Measurements from ENCODE around the gene C19orf38.
"Not testable (repeated sequence)": the region's sequence is repeated elsewhere in the genome, so short reads cannot be mapped to it uniquely, and the experiment has no call there.

Gene C19orf38

DNA sequence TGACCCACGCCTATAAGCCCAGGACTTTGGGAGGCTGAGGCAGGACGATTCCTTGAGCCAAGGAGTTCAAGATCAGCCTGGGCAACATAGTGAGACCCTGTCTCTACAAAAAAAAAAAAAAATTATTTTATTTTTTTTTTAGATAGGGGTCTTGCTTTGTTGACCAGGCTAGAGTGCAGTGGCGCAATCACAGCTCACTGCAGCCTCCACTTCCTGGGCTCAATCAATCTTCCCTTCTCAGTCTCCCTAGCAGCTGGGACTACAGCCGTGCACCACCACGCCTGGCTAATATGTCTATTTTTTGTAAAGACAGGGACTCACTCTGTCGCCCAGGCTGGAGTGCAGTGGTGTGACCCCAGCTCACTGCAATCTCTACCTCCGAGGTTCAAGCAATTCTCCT lies 4.7 kb downstream of the C19orf38 start:
- no peak for DNase-seq

DNA sequence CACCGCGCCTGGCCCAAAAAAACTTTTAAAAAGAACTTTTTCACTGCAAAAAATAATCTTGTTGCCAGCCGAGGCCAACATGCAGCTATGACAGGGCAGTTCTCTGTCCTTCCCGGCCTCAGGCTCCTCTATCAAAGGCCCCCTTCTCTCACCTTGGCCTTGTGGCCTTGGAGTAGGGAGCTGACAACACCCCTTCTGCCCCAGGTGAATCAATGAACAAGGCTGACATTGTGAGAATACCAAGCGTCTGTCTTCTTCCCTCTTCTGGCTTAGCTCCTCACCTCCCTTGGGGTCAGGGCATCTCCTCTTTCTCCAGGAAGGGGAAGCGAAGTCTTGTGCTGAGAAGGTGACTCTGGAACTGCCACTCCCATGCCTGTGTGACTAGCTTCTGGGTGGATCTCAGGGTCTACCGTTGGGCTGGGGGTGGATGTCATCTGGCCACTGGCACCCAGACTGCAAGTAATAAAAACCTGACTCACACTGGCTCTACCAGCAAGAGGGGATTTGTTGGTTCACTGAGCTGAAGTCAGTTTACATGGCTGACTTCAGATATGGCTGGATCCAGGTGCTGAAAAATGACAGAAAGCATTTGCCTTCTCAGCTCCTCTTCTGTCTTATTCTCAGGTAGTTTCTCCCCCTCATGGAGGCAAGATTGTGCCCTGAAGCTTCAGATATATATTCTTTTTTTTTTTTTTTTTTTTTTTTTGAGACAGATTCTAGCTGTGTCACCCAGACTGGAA lies 6.3 kb downstream of the C19orf38 start:
- DNase-seq = no peak

DNA sequence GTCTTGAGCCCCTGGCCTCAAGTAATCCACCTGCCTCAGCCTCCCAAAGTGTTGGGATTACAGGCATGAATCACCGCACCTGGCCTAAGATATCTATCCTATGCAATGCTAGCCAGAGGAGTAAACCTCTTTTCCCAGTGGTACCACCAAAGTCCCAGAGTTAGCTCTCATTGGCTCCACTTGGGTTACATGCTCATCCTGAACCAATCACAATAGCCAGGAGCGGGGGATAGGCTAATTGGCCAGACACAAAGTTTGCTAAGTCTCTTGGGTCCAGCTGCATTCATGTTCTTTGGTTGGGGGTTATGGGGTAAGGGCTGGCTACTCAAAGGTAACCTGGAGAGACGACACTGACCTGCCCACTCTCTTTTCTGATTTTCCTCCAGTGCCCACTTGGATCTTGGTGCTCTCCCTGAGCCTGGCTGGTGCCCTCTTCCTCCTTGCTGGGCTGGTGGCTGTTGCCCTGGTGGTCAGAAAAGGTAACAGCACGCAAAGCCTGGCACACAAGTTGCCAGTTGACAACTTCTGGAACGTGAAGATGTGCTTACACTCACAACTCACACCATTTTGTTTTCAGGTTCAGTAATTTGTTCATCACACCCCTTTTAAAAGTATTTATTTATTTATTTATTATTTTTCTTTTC lies 7.8 kb downstream of the C19orf38 start:
- DNase-seq = no peak

DNA sequence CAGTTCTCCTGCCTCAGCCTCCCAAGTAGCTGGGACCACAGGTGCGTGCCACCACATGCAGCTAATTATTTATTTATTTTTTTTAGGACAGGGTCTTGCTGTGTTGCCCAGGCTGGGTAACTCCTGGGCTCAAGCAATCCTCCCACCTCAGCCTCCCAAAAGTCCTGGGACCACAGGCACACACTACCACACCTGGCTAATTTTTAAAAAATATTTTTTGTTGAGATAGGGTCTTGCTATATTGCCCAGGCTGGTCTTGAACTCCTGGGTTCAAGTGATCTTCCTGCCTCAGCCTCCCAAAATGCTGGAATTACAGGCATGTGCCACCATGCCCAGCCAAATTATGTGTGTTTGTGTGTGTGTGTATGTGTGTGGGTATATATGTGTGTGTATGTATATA lies 8.7 kb downstream of the C19orf38 start:
- not testable (repeated sequence) for DNase-seq

DNA sequence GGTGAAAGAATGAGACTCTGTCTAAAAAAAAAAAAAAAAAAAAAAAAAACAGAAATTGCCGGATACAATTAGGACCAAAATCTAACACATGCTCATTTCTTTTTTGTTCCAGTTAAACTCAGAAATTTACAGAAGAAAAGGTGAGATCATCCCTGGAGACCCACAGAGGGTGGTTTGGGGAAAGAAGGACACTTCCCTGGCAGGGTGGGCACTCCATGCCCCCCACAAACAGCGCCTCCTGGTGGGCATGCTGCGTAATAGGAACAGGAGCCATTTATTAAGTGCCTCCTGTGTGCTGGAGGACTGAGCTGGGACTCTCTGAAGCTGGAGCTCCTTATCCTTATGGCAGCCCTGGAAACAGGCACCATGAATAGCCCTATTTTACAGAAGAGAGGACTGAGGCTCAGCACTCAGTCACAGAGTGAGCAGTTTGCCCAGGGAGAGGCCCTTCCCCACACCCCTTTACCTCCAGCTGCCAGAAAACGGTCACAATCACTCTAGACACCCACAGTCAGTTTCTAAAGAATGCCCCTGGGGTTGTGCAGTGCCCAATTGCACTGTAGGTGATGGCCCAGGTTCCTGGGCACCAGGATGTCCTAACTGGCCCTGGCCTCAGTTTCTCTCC lies 10.1 kb downstream of the C19orf38 start:
- no peak for DNase-seq

DNA sequence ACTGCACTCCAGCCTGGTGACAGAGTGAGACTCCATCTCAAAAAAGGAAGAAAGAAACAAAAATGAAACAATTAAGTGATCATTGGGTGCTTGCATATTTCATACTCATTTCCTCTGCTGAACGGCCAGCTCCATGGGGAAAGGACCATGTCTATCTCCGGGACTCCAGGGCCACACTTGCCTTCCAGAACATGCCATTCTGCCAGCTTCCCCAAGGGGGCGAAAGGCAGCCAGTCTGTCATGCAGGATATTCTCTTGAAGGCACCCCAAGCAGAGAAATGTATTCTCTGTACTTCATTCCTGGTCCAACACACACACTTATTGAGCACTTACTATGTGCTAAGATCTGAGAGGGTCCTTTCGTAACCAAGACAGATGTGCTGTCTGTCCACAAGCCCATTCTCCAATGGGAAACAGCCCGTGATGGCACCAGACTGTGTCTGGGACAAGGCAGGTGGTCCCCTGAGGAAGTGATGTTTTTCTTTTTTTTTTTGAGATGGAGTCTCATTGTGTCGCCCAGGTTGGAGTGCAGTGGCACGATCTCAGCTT lies 13.0 kb downstream of the C19orf38 start:
- DNase-seq = no peak

DNA sequence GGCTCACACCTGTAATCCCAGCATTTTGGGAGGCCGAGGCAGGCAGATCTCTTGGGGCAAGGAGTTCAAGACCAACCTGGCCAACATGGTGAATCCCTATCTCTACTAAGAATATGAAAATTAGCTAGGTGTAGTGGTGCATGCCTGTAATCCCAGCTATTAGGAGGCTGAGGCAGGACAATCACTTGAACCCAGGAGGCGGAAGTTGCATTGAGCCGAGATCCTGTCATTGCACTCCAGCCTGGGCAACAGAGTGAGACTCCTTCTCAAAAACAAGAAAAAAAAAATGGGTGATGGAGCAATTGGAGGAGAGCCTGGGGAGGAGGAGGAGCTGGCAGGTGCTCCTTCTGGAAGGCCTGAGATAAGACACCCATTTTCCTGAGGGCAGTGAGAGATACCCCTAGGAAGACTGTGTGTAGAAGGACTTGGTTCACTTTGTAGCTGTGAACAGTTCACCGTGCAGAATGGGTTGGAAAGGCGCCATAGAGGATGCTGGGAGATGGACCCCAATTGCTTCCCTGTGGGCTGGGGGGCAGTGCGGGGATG lies 14.4 kb downstream of the C19orf38 start:
- DNase-seq = no peak

DNA sequence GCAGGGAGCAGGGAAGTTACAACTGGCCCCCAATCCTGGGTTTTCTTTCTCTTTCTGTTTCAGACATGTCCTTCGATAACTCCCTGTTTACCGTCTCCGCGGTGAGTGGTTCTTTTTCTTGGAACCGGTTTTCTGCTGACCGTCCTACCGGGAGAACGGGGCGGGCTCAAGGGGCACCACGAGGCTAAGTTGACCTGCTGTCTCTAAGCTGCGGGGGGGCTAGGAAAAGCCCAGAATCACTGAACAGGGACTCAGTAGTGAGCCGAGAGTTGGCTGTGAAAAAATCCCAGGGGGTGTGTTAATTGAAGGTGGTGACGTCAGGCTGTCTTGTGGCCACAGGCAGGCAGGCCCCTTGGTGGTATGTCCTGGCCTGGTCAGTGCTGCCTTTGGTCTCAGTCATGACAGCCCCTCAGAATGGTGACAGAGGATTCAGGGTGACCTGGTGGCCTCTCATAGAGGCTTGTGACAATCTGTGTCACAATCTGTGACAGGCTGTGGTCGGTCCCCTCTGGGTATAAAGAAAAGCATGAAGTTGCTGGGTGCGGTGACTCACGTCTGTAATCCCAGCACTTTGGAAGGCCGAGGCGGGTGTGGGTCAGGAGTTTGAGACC lies 15.0 kb downstream of the C19orf38 start:
- no peak for DNase-seq

DNA sequence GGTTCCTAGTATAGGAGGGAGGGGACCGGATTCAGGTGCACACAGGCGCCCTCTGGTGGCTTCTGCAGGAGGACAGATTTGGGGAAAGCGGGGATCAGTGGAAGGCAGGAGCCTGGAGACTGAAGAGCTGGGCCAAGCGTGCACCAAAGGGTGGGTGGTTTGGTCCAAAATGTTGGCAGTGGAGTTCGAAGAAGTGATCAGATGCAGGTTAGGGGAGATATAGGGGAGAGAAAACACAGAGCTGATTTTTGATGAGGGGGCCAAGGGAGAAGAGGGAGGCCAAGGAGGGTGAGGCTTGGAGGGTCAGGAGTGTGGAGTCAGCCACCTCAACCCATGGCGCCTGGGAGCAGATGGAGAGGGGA lies 16.3 kb downstream of the C19orf38 start:
- DNase-seq = peak; percentile 24

DNA sequence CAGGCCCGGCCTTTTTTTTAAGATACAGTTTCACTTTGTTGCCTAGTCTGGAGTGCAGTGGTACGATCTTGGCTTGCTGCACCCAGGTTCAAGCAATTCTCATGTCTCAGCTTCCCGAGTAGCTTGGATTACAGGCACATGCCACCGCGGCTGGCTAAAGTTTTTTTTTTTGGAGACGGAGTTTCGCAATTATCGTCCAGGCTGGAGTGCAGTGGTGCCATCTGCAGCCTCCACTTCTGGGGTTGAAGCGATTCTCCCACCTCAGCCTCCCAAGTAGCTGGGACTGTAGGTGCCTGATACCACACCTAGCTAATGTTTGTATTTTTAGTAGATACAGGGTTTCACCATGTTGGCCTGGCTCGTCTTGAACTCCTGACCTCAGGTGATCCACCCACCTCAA lies 18.3 kb downstream of the C19orf38 start:
- no peak for DNase-seq

DNA sequence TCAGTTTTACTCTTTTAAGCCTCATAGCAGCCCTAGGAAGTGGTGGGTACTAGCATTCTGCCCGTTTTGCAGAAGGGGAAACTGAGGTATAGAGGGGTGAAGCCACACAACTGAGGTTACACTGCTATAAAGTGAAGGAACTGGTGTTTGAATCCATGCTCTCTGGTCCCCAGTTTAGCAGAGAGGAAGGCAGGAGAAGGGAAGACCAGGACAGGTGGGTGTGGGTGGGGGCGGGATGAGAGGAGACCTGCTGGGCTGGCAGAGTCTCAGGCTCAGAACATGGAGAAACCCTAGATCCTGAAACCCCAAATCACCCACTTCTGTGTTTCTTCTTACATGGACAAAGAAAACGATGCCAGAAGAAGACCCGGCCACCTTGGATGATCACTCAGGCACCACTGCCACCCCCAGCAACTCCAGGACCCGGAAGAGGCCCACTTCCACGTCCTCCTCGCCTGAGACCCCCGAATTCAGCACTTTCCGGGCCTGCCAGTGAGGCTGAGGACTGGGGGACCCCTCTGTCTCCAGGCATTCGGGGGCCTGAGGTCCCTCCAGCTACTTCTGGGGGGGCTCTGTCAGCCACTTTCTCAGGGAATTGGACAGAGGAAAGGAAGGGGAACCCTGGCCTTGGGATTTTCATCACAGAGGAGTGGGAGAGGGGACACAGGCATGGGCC lies 20.8 kb downstream of the C19orf38 start:
- no peak for DNase-seq

DNA sequence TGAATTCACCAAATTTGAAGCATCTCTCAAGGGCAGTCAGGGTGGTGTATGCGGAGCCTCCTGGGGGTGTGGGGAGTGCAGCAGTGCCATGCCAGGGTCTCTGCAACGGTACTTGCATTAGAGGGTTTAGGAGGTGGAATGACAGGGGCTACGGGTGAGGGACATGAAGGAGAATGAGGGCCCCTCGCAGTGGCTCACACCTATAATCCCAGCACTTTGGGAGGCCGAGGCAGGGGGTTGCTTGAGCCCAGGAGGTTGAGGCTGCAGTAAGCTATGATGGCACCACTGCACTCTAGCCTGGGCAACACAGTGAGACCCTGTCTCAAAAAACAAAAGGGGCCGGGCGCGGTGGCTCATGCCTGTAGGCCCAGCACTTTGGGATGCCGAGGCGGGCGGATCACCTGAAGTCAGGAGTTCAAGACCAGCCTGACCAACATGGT lies 21.7 kb downstream of the C19orf38 start:
- not testable (repeated sequence) for DNase-seq

DNA sequence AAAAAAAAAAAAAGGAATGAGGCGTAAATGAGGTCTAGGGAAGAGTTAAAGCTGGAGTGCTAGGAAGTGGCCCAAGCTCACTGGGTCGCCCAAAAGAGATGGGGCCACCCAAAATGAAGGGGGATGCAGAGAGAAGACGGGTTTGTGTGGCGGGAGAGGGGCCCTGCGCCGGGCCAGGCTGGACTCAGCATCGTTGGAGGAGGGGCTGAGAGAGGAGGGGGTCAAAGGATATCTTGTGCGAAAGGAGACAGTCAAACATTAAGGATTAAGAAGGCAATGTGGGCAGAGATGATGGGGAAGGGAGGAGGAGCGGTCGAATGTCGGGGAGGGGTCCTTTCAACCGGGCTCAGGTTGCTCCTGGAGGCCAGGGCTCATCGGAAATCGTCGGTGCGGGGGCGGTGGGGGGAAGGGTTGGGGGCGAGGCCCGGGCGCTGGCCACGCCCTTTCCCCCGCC lies 22.3 kb downstream of the C19orf38 start:
- no peak for DNase-seq

DNA sequence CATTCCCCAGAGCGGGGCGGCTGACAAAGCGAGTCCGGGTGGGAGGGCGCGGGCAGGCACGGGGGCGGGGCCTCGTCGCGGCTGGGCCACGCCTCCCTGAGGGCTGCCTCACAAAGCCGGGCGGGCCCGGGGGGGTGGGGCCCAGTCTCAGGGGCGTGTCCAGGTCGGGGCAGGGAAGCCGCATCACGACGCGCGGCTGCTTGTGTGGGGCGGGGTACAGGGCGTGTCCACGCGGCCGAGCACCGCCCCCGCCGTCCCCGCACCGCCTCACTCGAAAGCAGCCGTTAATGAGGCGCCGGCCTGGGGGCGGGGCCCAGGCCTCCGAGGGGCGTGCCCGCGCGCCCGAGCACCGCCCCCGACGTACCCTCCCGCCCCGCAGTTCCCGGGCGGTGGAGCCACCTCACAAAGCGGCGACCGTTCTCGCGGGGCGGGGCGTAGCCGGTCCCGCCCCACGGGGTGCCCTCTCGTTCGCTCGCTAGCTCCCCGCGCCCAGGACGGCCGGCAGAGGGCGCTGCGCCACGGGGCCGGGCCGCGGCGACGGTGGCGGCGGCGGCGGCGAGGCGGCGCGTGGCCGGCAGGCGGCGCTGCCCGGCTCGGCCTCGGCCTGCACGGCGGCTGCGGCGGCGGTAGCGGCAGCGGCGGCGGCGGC lies 22.9 kb downstream of the C19orf38 start, which contains the start of gene CARM1:
Gene CARM1 (plus strand): TSS at position 599 of the 649 bp plus-strand sequence. CDS start 150 bp downstream, outside the sequence.
- DNase-seq = peak; percentile 97

DNA sequence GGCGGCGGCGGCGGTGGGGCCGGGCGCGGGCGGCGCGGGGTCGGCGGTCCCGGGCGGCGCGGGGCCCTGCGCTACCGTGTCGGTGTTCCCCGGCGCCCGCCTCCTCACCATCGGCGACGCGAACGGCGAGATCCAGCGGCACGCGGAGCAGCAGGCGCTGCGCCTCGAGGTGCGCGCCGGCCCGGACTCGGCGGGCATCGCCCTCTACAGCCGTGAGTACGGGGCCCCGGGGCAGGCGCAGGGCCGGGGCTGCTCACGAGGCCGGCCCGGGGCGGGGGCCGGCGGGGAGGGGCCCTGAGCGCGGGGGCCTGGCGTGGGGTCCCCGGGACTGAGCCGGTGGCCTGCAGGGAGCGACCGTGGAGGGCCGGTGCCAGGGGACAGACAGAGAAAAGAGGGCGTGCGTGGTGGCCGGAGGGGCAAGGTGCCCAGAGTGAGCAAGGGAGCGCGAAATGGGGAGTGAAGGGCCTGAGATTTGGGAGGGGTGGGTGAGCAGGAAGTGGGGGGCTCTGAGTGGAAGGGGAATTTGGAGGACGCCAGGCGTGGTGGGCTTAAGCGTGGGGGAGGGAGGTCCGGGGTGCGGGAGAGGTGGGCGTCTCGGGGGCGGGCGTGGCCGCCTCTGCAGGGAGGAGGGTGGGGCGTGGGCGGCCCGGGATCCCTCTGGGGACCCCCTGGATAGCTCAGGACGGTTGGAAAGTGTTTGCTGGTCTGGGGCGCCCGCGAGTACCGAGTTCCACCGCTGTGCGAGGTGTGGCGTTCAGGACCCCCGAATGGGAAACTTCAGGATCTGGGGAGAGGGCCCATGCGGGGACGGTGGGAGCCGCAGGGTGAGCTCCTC lies 23.7 kb downstream of the C19orf38 start:
- no peak for DNase-seq

DNA sequence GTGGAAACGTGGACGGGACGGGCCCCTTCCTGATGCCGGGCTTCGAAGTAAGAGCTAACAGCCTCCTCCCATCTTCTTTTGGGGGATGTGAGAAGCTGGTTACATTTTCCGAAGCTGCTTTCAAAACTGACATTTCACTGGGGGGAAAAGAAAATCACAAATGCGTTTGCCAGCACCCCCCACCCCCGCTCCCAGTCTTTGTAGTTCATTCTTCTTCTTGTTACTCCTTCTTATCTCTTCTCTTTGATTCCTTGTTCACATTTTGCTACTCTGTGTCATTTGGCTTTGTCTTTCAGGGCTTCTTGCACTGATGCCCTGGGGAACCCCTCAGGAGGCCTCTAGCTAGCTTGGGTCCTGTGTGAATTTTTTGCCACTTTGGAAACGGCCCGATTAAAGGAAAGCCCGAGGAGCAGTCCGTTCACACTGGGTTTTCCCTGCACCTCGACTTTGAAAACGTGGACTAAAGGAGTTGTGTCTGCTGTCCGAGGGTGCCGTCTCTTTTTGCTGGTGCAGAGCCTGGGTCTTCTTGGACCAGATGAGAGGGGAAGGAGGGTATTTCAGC lies 24.4 kb downstream of the C19orf38 start:
- DNase-seq = no peak

DNA sequence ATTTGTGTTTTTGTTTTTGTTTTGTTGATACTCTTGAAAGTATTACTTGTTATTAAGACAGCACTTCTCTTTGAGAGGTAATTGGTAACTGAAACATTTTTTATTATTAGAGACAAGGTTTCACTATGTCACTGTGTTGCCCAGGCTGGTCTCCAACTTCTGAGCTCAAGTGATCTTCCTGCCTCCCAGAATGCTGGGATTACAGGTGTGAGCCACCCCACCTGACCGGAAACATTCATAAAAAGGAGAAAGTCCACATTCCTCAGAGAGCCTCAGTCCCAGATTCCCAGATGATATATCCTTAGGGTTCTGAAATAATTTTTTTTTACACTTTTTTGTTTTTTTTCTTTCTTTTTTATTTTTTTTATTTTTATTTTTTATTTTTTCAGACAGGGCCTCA lies 25.8 kb downstream of the C19orf38 start:
- no peak for DNase-seq

DNA sequence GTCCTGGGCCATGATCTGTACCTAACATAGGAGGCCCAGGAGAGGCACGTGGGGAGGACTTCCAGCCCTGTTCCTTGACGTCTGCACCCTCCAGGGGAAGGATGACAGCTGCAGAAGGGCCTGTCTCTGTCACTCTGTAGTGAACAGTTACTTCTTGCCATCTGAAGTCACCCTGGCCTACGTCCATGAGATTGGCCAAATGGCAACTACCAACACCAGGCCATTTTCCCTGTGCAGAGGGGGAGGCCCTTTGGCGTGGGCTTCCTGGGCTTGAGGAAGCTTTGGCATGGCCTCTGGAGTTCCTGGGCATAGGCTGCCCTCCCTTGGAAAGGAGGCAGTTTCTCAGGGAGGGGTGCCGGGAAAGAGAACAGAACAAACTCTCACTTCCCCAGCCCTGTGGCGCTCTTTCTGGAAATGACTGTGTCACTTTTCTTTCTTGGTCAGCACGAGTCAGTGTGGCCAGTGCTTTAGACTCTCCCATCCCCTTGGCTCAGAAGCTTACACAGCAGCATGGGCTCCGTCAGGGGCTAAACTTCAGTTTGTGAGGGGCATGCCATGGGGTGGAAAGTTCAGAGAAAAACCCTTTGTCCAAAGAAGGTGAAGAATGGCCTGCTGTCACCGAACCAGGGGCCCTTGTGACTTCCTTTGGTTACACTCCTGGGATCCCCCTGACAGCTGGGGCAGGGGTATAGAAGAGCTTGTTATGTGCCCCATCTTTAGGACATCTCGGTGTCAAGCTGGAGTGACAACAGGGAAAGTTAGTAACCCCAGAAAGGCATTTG lies 28.4 kb downstream of the C19orf38 start:
- DNase-seq = no peak

DNA sequence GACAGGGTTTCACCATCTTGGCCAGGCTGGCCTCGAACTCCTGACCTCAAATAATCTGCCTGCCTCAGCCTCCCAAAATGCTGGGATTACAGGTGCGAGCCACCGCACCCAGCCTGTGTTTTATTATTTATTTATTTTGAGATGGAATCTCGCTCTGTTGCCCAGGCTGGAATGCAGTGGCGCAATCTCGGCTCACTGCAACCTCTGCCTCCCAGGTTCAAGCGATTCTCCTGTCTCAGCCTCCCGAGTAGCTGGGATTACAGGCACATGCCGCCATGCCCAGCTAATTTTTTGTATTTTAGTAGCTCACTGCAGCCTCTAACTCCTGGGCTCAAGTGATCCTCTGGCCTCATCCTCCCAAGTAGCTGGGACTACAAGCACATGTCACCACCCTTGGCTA lies 29.4 kb downstream of the C19orf38 start:
- DNase-seq = not testable (repeated sequence)

DNA sequence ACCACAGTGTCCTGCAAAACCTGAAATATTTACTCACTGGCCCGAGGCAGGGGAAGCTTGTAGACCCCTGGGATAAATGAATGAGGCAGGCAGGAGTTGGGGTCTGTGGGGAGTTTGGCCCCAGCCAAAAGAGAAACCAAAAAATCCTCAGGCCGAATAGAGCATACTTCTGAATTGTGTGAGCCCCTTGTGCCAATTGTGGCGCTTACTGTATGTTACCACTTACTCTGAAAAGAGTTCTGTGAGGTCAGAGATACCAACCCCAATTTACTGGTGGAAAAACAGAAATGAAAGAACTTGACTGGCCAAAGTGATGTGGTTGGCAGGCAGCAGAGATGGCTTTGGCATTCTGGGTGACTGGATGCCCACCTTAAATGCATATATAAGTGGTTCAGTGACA lies 30.0 kb downstream of the C19orf38 start:
- no peak for DNase-seq
